HG03460 (cell line): ENCODE results near the gene CCR3.

Experiments
- ATAC-seq: cut with Tn5 transposase; IDR thresholded peaks from one replicate; pipeline ENCODE4 v1.9.1; 2021; ENCODE audit not compliant: unreplicated experiment

CCR3 gene

GRCh38 chr3:46293991-46294833 is 52.0 kb downstream of the CCR3 start:
- ATAC-seq, result no peak

GRCh38 chr3:46296826-46297225 is 54.6 kb downstream of the CCR3 start:
- ATAC-seq, result no peak

- no peak for ATAC-seq
Observed at GRCh38 chr3:46297658-46298423, 55.6 kb downstream of the CCR3 start.

GRCh38 chr3:46298871-46299607 is 56.8 kb downstream of the CCR3 start:
- ATAC-seq, result no peak

GRCh38 chr3:46299608-46300460 is 57.6 kb downstream of the CCR3 start:
- ATAC-seq, result no peak

GRCh38 chr3:46300461-46300789 is 58.2 kb downstream of the CCR3 start:
- no peak for ATAC-seq

GRCh38 chr3:46301122-46301835 is 59.0 kb downstream of the CCR3 start:
- no peak for ATAC-seq

- ATAC-seq, result no peak
Observed at GRCh38 chr3:46303240-46303639, 61.0 kb downstream of the CCR3 start.

GRCh38 chr3:46304739-46305138 is 62.5 kb downstream of the CCR3 start:
- no peak for ATAC-seq

- no peak for ATAC-seq
Observed at GRCh38 chr3:46312991-46313390, 70.7 kb downstream of the CCR3 start.

GRCh38 chr3:46314517-46314916 is 72.3 kb downstream of the CCR3 start:
- no peak for ATAC-seq

- no peak for ATAC-seq
Observed at GRCh38 chr3:46316206-46316605, 73.9 kb downstream of the CCR3 start.
